HG02678 (cell line): ENCODE measurements around the gene GID8.

Experiments
- ATAC-seq: cut with Tn5 transposase; IDR thresholded peaks from one replicate; pipeline ENCODE4 v1.9.1; 2021; ENCODE audit warnings: mild to moderate bottlenecking, moderate library complexity; ENCODE audit not compliant: unreplicated experiment

The GID8 gene

DNA sequence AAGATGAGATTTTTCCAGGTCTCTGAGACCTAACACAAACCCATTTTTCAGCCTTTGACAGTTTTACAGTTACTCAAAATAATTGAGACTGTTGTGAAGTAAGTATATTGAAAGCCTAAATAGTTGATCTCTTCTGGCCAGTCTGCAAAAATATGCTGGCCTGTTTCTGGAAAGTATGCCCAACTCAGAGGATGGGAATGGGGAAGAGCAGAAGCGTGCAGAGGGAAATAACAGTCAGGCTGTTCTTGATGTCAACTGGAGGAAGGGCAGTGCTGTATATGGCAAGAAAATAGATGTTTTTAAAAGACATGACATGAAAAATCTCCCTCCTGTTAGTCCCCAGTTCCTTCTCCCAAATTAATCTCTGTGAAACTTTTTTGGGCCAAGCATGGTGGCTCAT lies 3.8 kb downstream of the GID8 start:
- no peak for ATAC-seq

DNA sequence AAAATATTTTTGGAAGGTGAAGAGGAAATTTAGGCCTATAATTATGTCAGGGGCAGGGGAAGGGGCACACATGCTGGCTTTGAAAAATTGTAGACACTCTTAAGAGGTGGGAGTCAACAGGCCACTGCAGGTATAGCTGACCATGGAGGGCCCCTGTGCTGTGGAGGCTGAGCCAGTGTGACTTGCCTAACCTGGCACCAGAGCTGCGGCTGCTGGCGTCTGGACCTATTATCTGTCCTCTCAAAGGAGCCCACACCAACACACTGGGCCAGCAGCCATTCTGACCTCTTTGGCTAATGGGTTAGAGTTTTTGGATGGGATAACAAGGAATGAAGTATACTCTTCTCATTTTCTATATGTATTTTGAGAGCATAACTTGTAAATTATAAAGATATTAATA lies 4.5 kb downstream of the GID8 start:
- ATAC-seq, result no peak

DNA sequence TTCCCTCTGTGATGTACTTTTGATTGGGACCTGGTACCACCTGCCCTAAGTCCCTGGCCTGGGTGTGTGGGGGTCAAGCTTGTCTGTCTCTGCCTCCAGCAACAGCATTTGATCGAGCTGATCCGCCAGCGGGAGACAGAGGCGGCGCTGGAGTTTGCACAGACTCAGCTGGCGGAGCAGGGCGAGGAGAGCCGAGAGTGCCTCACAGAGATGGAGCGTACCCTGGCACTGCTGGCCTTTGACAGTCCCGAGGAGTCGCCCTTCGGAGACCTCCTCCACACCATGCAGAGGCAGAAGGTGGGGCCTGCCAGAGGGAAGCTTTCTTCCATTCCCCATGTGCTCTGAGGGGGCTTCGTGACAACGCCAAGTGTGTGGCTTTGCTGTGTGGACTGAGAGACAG lies 5.4 kb downstream of the GID8 start:
- no peak for ATAC-seq

DNA sequence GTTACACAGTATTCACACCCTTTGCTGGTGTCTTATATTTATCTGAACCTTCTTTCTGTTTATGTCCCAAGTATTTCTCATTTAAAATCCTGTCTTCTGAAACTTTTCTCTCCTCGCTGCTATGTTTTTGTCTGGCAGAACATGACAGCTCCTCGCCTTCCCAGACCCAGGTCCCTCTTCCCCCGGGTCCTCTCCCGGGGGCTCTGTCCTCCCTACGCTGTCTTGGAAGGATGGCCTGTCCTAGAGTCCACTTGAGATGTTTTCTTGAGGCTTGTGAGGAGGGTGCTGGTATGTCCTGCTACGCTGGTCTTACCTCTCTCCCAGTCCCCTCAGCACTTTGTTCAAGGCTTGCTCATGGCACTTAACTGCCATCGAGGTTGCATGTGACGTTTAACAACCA lies 6.2 kb downstream of the GID8 start:
- ATAC-seq, result no peak

DNA sequence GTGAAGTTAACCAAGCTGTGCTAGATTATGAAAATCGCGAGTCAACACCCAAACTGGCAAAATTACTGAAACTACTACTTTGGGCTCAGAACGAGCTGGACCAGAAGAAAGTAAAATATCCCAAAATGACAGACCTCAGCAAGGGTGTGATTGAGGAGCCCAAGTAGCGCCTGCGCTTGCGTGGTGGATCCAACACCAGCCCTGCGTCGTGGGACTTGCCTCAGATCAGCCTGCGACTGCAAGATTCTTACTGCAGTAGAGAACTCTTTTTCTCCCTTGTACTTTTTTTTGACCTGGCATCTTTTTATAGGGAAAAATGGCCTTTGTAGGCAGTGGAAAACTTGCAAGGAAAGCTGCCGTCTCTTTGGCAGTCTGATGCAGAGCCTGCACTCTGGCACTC lies 6.8 kb downstream of the GID8 start:
- no peak for ATAC-seq

DNA sequence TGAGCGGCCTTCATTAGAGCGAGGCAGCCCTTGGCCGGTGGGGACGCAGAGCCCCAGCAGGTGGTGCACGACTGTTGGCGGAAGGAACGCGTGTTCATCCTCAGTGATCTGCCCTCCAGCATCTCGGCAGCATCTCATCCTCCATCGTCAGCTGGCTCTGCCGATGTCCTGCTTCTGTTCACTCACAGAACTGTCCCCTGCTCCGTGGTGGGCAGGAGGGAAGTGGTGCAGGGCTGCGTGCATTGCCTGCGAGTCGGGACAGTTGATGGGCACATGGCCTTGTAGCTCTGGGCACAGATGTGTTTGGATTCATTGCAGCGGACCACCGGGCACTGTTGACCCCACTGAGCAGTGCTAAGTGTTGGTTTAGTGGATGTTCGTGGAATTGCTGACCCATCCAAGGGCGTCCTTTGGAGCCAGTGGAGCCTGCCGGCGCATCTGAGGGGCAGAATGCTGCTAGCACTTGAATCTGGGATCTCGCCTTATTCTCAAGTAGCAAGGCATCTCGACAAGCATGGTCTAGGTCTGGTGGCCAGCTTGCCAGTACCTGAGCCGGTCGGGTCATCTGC lies 7.9 kb downstream of the GID8 start:
- no peak for ATAC-seq

DNA sequence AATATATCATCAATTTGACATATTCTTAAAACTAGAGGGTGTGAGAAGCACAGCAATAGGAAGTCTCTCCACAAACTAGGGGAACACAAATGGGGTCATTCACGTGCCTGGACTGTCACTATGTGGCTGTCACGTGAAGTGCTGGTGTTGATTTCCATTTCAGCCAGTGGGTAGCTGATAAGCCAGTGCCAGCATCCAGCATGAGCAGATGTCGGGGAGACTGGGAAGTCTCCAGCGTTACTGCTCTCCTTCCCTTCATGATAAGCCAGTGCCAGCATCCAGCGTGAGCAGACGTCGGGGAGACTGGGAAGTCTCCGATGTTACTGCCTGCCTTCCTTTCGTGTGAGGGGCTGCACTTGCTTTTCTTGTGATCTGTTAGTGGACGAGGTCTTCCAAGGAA lies 9.0 kb downstream of the GID8 start:
- no peak for ATAC-seq

DNA sequence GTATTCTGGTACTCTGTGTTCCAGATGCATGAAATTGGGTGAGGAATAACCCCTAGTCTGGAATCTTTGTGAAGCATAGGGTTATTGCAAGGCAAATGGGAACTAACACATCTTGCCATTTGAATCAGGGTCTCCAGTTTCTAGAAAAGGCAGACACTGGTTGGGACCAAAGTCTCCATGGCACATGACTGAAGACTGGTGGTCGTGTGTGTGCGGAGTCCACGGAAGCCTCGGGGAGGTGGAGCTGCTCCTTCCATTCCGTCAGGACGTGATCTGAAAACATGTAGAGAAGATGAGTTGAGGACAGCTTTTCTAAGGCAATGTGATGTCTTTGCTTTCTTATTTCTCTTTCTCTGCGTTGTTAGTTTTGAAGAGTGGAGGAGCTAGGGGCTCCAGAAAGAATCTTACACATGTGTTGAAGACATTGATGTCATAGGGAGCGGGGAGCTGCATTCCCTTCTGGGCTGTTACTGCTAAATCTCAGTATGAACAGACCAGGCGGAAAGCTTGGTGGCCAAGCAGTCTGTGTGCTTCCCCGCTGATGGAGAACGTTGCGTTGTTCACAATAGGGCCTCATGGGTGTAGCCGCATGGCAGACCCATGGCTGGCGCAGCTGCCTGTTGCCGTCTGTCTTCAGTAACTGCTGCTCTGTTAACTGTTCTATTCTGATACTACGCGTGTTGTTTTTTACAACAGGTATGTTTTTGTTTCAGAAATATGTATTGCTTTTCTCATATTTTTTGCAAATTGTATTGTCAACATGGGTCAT lies 9.8 kb downstream of the GID8 start:
- no peak for ATAC-seq

DNA sequence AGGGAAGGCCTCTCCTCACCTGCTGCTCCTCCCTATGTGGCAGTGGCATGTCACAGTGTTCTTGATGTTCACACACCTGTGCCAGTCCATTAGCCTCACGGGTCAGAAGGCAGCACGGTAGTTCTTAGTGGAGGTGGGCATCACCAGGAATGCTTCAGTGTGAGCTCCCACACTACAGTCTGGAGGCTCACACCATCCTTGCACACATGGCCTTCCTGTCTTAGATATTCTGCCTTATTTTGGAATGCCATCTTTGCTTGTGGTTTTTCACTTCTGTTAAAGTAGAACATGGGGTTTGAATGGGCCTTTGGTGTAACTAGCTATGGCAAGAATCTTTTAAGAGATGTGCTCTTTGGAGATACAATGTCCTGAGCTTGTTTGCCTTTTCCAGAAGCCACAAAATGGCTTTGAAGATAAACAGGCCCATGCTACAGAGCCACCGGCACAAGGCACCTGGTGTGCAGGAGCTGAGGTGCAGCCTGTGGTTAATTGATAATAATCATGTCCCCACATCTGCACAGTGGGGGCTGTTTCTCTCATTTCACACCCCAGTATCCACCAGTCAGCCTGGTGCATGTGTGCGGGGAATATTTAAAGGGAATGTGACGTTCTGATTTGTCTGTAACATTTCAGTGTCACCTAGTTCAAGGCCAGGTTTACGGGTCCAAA lies 11.3 kb downstream of the GID8 start:
- no peak for ATAC-seq

DNA sequence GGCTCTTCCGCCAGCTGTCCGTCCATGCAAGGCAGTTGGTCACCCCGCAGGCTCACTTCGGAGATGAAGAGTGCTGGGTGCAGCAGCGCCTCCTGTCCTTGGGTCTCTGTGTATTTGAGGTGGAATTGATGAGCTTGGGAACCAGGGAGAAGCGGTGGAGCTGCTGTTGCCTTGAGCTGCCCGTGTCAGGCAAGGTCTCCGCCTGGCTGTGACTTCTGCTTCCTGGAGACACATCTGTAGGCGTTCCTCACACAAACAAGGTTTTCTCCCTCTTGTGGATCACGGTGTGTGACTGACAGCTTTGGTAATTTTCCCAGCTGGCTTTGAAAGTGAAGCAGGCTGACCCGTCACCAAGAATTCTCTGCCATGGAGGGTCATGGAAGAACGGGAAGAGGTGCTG lies 12.0 kb downstream of the GID8 start:
- ATAC-seq, result no peak

DNA sequence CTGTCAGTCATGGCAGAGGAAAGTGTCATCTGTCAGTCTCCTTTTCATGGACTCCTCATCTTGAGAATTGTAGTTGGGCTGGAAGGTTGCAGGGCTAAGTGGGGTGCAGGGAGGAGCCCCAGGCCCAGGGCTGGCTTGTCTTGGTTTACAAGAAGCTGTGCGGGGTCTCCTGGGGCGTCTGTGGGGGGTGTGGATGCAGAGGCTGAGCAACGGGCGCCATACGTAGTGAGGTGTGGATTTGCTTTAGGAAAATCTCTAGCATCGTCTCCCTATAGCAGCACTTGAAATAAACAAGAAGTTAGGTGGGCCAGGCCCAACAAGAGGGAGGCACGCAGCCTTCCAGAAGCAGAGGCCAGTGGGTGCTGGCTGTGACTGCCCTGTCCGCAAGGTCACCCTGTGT lies 12.8 kb downstream of the GID8 start:
- no peak for ATAC-seq

DNA sequence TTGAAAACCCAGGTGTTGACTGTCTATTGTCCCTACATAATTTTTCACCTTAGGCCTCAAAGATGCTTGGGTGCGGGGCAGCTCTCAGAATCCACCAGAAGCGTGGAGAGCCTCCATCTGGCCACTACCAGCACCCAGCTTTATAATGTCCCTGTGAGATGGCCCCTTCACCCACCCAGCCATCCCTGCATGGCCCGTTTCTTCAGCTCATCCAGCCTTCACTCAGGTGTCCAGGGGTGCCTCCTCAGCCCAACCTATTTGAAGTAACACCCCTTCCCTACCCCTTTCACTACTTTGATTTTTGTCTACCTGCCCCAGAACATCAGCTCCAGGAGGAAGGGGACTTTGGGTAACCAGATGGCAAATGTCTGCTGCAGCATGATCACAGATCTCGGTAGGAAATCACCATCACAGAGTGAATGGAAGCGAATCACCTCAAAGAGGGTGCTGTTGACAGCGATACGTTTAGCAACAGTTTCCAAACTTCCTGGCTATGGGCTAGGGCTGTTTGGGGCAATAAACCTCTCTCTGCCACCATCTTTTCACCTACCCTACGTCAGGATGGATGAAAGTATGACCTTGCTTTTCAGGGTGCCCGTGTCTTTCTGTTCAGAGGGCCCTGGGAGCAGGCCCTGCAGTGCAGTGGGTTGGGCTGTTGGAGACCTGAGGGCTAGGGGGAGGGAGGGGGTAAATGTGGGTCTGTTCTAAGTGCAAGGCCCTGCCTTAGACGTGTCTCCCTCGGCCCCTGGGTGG lies 13.4 kb downstream of the GID8 start:
- ATAC-seq, result no peak

DNA sequence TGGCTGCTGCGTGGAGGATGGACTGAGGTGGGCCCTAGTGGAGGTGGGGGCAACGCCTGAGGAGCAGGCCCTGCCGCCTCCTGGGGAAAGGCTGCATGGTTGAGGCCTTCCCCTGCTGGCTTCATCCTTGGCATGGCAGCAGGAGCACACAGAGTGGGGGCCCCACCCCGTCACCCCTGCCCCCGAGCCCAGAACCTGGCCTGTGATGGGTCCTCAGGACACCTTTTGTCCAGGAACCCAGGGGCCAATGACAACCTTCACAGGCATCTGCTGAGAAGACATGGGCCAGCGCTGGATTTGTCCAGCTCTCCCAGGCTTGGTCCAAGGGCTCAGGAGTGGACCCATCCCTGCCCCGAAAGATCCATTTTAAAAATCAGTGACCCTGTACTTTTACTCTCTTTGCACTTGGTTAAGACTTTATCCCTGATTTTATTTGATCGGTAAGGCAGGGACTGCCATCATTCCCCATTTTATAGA lies 14.0 kb downstream of the GID8 start:
- ATAC-seq, result no peak

DNA sequence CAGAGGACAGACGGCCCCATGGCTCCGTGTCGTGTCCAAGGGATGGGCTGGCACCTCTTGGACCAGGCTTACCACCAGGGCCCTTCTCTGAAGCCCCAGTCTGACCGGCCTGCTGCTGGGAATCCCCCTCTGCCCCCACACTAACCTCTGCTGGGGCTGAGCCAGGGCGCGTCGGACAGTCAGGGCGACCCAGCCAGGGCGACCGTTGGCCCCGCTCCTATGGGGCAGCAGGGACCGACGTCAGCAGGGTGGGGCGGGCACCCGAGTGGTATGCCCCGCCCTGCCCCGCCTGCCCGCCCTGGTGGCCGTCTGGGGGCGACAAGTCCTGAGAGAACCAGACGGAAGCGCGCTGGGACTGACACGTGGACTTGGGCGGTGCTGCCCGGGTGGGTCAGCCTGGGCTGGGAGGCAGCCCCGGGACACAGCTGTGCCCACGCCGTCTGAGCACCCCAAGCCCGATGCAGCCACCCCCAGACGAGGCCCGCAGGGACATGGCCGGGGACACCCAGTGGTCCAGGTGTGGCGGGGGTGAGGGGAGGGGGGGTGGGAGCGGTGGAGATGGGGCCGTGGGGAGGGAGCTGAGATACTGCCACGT lies 14.5 kb downstream of the GID8 start, which contains the start of gene SLC17A9:
TSS of gene SLC17A9 (plus strand) at position 337 of the 595 bp plus-strand sequence. CDS start at position 459, 122 bp downstream.
- ATAC-seq, result peak; percentile 55

DNA sequence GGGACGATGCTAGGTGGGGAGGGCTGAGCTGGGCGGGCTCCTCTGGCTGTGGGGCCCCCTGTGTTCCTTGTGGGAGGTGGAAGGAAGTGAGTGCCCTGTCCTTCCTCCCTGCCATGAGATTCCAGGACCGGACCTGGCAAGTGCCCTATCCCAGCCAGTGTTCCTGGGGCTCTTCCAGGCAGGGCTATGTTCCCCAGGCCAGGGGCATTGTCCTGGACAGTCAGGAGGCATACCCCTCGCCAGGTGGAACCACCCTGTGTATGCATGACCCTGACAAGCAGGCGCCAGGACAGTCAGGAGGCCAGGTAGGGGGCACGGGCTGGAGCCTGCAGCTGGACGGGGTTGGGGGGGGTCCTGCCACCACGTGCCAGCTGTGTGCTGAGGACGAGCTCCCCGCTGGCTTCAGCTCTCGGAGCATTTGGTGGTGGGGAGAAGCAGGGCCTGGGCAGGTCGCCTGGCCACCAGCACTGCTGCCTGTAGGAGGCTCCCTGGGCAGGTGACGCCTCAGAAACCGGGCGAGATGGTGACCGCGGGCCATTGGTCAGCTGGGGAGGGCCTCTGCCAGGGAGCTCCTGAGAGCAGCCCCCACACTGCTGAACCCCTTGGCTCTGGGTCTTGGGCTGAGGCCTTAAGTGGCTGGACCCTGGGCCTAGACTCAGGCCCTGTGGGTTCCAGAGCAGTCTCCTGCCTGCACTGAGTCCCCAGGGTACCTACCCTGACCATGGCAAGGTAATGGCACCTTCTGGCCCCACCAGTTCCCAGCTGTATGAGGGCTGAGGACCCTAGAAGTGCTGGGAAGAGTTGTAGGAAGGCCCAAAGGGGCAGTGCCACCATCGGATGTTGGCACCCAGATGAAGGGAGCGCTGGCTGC lies 15.3 kb downstream of the GID8 start:
- ATAC-seq, result peak; percentile 5

DNA sequence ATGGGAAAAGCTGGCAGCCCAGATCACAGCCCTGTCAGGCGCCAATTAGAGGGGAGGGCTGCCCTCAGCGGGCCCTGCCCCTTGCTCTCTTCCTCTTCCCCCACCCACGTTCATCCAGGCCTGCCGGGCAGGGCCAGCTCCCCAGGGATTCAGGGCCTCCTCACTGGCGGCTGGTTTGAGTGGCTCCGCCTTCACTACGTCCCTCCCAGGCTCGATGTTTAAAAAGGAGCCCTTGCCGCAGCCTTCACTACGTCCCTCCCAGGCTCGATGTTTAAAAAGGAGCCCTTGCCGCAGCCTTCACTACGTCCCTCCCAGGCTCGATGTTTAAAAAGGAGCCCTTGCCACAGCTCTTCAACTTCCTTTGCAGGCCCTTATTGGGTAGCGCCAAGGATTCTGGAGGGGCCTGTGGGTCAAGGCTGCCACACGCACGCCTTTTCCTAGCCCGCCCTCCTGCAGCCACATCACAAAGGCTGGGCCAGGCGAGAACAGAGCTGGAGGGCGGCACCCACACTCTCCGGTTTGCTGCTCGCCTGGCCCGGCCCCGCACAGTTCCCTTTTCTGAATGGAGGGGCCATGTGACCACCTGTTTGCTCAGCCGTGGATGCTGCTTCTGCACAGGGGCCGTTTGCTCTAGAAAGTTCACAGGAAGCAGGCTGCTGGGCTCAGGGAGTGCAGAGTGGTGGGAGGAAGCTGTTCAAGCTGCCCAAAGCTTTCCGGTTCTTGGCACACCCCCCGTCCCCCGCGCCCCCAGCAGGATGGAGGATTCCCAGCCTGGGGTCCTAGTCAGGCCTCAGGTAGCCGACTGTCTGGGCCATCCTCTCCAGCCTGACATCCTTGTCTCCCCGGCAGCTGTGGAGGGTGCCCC lies 16.1 kb downstream of the GID8 start:
- ATAC-seq, result peak; percentile 66

DNA sequence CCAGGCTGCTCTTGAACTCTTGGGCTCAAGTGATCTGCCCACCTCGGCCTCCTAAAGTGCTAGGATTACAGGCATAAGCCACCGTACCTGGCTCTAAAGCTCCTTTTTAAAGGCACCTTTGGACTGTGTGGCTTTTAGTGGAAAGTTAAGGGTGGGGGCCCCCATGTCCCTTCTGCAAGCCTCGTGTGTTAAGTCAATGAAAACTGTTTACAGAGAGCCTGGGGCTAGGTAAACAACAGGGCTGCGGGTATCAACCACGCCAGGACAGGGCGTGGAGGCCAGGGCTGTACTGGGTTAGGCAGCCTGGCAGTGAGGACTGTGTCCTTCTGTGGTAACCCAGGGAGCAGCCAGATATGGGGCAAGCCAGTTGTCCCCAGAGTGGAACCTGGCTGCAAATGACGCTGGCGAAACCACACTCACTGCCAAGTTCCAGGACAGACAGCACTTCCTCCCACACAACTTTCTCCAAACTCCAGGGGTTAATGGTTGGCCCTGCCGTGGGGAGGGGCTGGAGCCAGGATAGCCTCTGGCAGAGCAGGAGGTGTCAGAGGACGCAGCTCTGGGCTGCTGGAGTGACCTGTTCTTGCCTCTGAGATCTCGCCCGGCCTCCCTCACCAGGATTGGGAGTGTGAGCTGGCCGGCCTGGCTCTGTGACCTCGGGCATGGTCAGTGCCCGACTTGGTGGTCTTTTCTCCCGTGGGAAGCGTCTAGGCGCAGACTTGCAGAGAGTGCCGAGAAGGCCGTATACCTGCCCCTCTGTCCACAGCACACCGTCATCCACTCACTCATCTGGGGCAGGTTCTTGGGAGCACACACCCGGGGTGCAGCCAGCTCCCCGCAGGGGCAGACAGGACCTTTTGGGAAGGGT lies 17.8 kb downstream of the GID8 start:
- no peak for ATAC-seq
